ENCODE measurements around the gene EPHB1. TPM values are rescaled to one million over a fixed set of nuclear protein-coding genes. Genes with fewer than 3 reads are reported as not detected.
A peak's percentile ranks its signal among the peaks of the same experiment; 100 is the strongest.

Gene EPHB1
- total and polyA plus RNA-seq, 2 experiments from 2014 or later = 0.43 to 0.81 TPM

DNA sequence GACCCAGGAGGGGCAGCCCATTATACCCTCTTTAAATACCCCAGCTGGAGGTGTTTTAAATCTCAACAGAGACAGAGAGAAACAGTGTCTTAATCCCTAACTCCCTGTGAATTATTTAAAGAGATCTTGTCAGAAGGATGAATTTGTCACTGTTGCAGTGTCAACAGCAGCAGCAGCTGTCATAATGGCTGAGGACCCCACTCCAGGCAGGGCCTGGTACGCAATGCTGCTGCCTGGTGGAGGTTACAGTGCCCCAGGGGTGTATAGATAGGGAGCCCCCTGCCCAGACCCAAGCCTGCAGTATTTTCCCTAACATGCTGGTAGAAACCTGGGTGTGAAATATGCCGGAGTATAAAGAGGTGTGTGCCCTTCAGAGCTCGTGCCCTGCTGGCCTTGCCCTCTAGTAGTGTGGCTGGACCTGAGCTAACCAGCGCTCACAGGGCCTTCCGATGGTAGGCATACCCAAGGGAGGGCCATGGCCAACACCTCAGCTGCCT is 143.0 kb downstream of the EPHB1 start:
- no peak overlapping the region for H3K9ac ChIP-seq
- H4K20me1 ChIP-seq (ENCODE audit: insufficient read depth) = no peaks in the 10 kb centered on the region
- no peaks in the 10 kb centered on the region for H3K27me3 ChIP-seq (replicated peaks; ENCODE audit: insufficient read depth)
- no peaks in the 10 kb centered on the region for H3K9me2 ChIP-seq (ENCODE audit: insufficient read depth)
- WGBS, 2 experiments (ENCODE audit: low coverage in 1 of 2, low lambda C conversion rate in 2 of 2, missing lambda C conversion rate in 2 of 2) = 86 to 93% methylated on average over 5 of the region's 5 CpGs
- H3K36me3 ChIP-seq (ENCODE audit: low read depth) = no peaks in the 10 kb centered on the region
- in situ Hi-C loops (cut with MboI) = no loop called here
- no peaks in the 10 kb centered on the region for H3K4me1 ChIP-seq (ENCODE audit: insufficient read depth)
- H3K27ac ChIP-seq = no peak overlapping the region
- no peak overlapping the region for H3K4me2 ChIP-seq (ENCODE audit: unreplicated experiment)
- no peaks in the 10 kb centered on the region for H3F3A ChIP-seq (ENCODE audit: insufficient read depth)
- no peaks in the 10 kb centered on the region for H3K79me2 ChIP-seq (ENCODE audit: insufficient read depth)
- H3K9me3 ChIP-seq (ENCODE audit: low read depth) = no peaks in the 10 kb centered on the region
- DNase-seq = no peak
- H3K4me3 ChIP-seq = no peak overlapping the region
- H2AFZ ChIP-seq = no peak overlapping the region
- no peak for TF ChIP-seq EZH2phosphoT487 (IDR thresholded peaks at IDR 0.05; ENCODE audit: insufficient read depth, low read depth)
- TF ChIP-seq EZH2 (IDR thresholded peaks at IDR 0.05; ENCODE audit: insufficient read depth, poor library complexity, severe bottlenecking) = no peak

DNA sequence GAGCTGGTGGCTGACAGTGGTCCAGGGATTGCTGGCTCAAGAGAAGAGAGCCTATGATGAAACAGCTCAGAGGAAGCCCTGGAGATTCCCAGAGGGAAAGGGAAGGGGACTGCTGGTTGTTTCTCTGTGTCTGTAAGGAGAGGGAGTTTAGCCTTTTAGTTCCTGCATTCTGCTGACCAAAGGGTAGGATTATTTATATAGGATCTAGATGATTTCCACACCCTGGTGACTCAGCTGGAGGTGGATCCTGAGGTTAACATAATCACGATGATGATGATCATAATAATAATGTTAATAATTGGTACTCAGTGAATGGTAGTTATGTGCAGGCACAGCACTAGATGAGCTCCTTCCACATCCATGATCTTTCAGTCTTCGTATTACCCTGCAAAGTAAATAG is 144.9 kb downstream of the EPHB1 start:
- DNase-seq = peak; percentile 17
- H2AFZ ChIP-seq = no peak overlapping the region
- H4K20me1 ChIP-seq (ENCODE audit: insufficient read depth) = no peaks in the 10 kb centered on the region
- H3K27ac ChIP-seq = no peak overlapping the region
- no peaks in the 10 kb centered on the region for H3K27me3 ChIP-seq (replicated peaks; ENCODE audit: insufficient read depth)
- H3K4me1 ChIP-seq (ENCODE audit: insufficient read depth) = no peaks in the 10 kb centered on the region
- H3K79me2 ChIP-seq (ENCODE audit: insufficient read depth) = no peaks in the 10 kb centered on the region
- H3F3A ChIP-seq (ENCODE audit: insufficient read depth) = no peaks in the 10 kb centered on the region
- H3K36me3 ChIP-seq (ENCODE audit: low read depth) = no peaks in the 10 kb centered on the region
- H3K4me2 ChIP-seq (ENCODE audit: unreplicated experiment) = no peak overlapping the region
- H3K9me2 ChIP-seq (ENCODE audit: insufficient read depth) = no peaks in the 10 kb centered on the region
- 77 to 81% methylated on average over 2 of the region's 2 CpGs for WGBS, 2 experiments (ENCODE audit: low coverage in 1 of 2, low lambda C conversion rate in 2 of 2, missing lambda C conversion rate in 2 of 2)
- no peaks in the 10 kb centered on the region for H3K9me3 ChIP-seq (ENCODE audit: low read depth)
- in situ Hi-C loops (cut with MboI) = no loop called here
- H3K4me3 ChIP-seq = no peak overlapping the region
- TF ChIP-seq EZH2 (IDR thresholded peaks at IDR 0.05; ENCODE audit: insufficient read depth, poor library complexity, severe bottlenecking) (no peak), EZH2phosphoT487 (IDR thresholded peaks at IDR 0.05; ENCODE audit: insufficient read depth, low read depth) (no peak)
- H3K9ac ChIP-seq = no peak overlapping the region

DNA sequence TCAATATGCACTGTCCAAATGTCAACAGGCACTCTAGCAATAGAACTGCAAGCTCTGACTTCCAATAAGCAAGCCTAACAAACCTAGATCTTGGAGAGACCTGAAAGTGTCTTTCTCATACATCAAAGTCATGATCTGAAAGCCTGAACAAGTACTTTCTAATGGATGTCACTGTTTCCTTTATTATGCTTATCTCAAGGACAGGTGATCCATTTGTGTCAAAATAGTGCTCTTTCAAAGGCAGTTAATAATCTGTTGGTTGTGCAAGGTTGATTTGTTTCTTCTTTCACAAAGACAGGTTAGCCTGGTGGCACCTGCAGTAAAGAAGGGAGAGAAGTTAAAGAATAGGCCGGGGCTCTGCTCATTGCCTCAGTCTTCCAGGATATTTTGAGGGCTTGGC is 146.8 kb downstream of the EPHB1 start:
- no peak for TF ChIP-seq EZH2phosphoT487 (IDR thresholded peaks at IDR 0.05; ENCODE audit: insufficient read depth, low read depth)
- no peak for TF ChIP-seq EZH2 (IDR thresholded peaks at IDR 0.05; ENCODE audit: insufficient read depth, poor library complexity, severe bottlenecking)
- Histone ChIP-seq H2AFZ (no peak overlapping the region), H3K9me2 (ENCODE audit: insufficient read depth) (no peaks in the 10 kb centered on the region), H4K20me1 (ENCODE audit: insufficient read depth) (no peaks in the 10 kb centered on the region), H3F3A (ENCODE audit: insufficient read depth) (no peaks in the 10 kb centered on the region), H3K36me3 (ENCODE audit: low read depth) (no peaks in the 10 kb centered on the region), H3K4me3 (no peak overlapping the region), H3K4me2 (ENCODE audit: unreplicated experiment) (no peak overlapping the region), H3K4me1 (ENCODE audit: insufficient read depth) (no peaks in the 10 kb centered on the region), H3K27ac (no peak overlapping the region), H3K27me3 (replicated peaks; ENCODE audit: insufficient read depth) (no peaks in the 10 kb centered on the region), H3K9ac (no peak overlapping the region), H3K79me2 (ENCODE audit: insufficient read depth) (no peaks in the 10 kb centered on the region), H3K9me3 (ENCODE audit: low read depth) (no peaks in the 10 kb centered on the region)
- in situ Hi-C loops (cut with MboI) = no loop called here
- WGBS, 2 experiments (ENCODE audit: low coverage in 1 of 2, low lambda C conversion rate in 2 of 2, missing lambda C conversion rate in 2 of 2) = 49 to 70% methylated on average over 1 of the region's 1 CpG
- DNase-seq = no peak

DNA sequence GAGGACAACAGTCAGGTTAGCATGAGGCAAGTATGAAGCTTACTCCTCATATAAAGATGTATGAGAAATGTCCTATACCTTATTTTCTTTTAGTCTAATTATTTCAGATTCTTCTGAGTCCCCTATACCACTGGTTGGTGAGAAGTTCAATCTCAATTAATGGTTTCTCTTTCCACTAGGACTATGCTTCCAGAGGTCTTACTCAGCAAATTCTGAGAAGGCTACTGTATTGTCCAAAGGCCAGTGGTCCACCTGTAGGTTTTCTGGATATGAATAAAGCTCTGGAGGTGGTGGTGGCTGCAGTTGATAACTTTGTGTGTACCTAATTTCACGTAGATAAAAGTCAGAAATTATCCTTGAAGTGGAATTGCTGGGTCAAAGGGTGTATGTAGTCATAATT is 149.4 kb downstream of the EPHB1 start:
- Histone ChIP-seq H3K4me1 (ENCODE audit: insufficient read depth) (no peaks in the 10 kb centered on the region), H3K27ac (no peak overlapping the region), H3K27me3 (replicated peaks; ENCODE audit: insufficient read depth) (no peaks in the 10 kb centered on the region), H3K4me3 (no peak overlapping the region), H3K9me3 (ENCODE audit: low read depth) (no peaks in the 10 kb centered on the region), H4K20me1 (ENCODE audit: insufficient read depth) (no peaks in the 10 kb centered on the region), H3K9me2 (ENCODE audit: insufficient read depth) (no peaks in the 10 kb centered on the region), H2AFZ (no peak overlapping the region), H3K4me2 (ENCODE audit: unreplicated experiment) (no peak overlapping the region), H3K9ac (no peak overlapping the region), H3K36me3 (ENCODE audit: low read depth) (no peaks in the 10 kb centered on the region), H3K79me2 (ENCODE audit: insufficient read depth) (no peaks in the 10 kb centered on the region), H3F3A (ENCODE audit: insufficient read depth) (no peaks in the 10 kb centered on the region)
- TF ChIP-seq EZH2phosphoT487 (IDR thresholded peaks at IDR 0.05; ENCODE audit: insufficient read depth, low read depth) (no peak), EZH2 (IDR thresholded peaks at IDR 0.05; ENCODE audit: insufficient read depth, poor library complexity, severe bottlenecking) (no peak)
- 63 to 79% methylated on average over 1 of the region's 1 CpG for WGBS, 2 experiments (ENCODE audit: low coverage in 1 of 2, low lambda C conversion rate in 2 of 2, missing lambda C conversion rate in 2 of 2)
- in situ Hi-C loops (cut with MboI) = no loop called here
- no peak for DNase-seq

DNA sequence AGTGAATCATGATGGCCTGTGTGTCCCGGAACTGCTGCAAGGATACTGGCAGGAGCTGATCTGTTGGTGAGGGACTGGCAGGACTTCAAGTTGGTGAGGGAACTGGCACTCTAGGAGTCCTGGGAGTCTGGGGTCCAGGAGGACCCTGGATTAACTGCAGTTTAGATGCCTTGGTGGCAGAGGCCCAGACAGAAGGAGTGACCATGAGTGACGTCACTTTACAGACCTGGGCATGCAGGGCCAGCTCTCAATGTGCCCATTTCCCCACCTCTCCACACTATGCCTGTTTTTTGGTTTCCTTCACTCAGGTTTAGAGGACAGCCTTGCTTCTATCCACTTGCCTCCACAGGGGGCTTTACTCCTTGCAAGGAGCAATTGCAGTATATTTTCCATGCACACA is 154.1 kb downstream of the EPHB1 start:
- no peaks in the 10 kb centered on the region for H3K9me2 ChIP-seq (ENCODE audit: insufficient read depth)
- no peaks in the 10 kb centered on the region for H3K36me3 ChIP-seq (ENCODE audit: low read depth)
- H3K79me2 ChIP-seq (ENCODE audit: insufficient read depth) = no peaks in the 10 kb centered on the region
- H3F3A ChIP-seq (ENCODE audit: insufficient read depth) = no peaks in the 10 kb centered on the region
- WGBS, 2 experiments (ENCODE audit: low coverage in 1 of 2, low lambda C conversion rate in 2 of 2, missing lambda C conversion rate in 2 of 2) = 89 to 92% methylated on average over 2 of the region's 2 CpGs
- no peaks in the 10 kb centered on the region for H3K9me3 ChIP-seq (ENCODE audit: low read depth)
- H4K20me1 ChIP-seq (ENCODE audit: insufficient read depth) = no peaks in the 10 kb centered on the region
- H3K27ac ChIP-seq = no peak overlapping the region
- H3K27me3 ChIP-seq (replicated peaks; ENCODE audit: insufficient read depth) = no peaks in the 10 kb centered on the region
- no peak for DNase-seq
- no peaks in the 10 kb centered on the region for H3K4me1 ChIP-seq (ENCODE audit: insufficient read depth)
- no peak overlapping the region for H3K4me3 ChIP-seq
- no peak overlapping the region for H3K9ac ChIP-seq
- TF ChIP-seq EZH2 (IDR thresholded peaks at IDR 0.05; ENCODE audit: insufficient read depth, poor library complexity, severe bottlenecking) (no peak), EZH2phosphoT487 (IDR thresholded peaks at IDR 0.05; ENCODE audit: insufficient read depth, low read depth) (no peak)
- H3K4me2 ChIP-seq (ENCODE audit: unreplicated experiment) = no peak overlapping the region
- H2AFZ ChIP-seq = no peak overlapping the region
- in situ Hi-C loops (cut with MboI) = no loop called here
